Endothelial cell of umbilical vein (primary cell): Measurements from ENCODE around the gene C16orf82.

Source experiments
- CTCF ChIP-seq, 2 donors: IDR thresholded peaks; 1 replicate in 1 of 2; 2 replicates in 1 of 2; pipeline ENCODE4 v1.5.1; 2011; ENCODE audit warnings: low read length in 2 of 2, mild to moderate bottlenecking in 2 of 2, moderate library complexity in 2 of 2, control low read depth in 1 of 2, inconsistent platforms in 1 of 2, low read depth in 1 of 2; ENCODE audit not compliant: insufficient read depth in 1 of 2; ENCODE audit errors: extremely low read depth in 1 of 2
- JUN ChIP-seq: IDR thresholded peaks from 2 replicates; pipeline ENCODE4 v1.6.1; 2011; ENCODE audit warnings: borderline replicate concordance, low read depth; ENCODE audit not compliant: insufficient read length, insufficient read depth
- POLR2A ChIP-seq: IDR thresholded peaks from 2 replicates; pipeline ENCODE4 v1.6.1; 2012; ENCODE audit warnings: low read depth, mild to moderate bottlenecking, control low read depth, low read length
- POLR2AphosphoS5 ChIP-seq: IDR thresholded peaks from 2 replicates; pipeline ENCODE4 v1.6.1; 2012; ENCODE audit warnings: low read depth, mild to moderate bottlenecking, control low read depth, low read length, moderate library complexity; ENCODE audit not compliant: insufficient read depth

DNA sequence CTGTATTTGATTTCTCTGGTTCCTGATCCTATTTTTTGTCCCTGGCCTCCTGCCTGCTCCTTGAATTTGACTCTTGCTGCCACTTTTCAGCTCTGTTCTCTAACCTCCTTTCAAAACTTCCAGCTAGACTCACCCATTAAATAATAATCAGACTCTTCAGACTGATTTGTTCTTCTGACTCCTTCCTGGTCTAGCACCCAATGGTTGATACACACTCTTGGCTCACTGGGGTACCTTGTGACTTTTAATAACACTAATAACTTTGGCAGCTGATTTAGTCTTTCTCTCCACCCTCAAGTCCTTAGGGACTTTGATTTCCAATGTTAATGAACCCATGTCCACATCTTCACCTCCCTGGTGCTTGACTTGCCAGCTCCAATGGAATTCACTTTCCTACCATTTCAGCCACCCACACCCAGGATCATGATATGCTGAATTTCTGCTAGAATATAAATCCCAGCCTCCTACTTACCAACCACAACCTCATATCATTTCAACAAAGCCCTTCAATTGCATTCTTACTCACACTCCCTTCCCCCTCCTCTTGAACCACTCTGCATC, 19.7 kb upstream of the C16orf82 start:
- TF ChIP-seq POLR2A (no peak), POLR2AphosphoS5 (no peak), CTCF (IDR thresholded peaks at IDR 0.05; ENCODE audit: extremely low read depth in 1 of 2, insufficient read depth in 1 of 2, low read depth in 1 of 2, low read length in 2 of 2) (no peak), JUN (no peak)
